ENCODE data around the gene LRRK2. TPM values are rescaled to one million over a fixed set of nuclear protein-coding genes. Genes with fewer than 3 reads are reported as not detected.

The LRRK2 gene
- total RNA-seq, 2 experiments from 2014 or later, result 0.21 TPM; not detected in 1

GRCh38 chr12:40312982-40313576 lies 88.3 kb downstream of the LRRK2 start:
- intact Hi-C loops (cut with micrococcal nuclease), result loop anchor here (1.0 to 10.0 kb wide), 3 partner anchors 160 to 548 kb away; no protein-coding TSS in a partner anchor
- H3K9me3 Mint-ChIP-seq, result no peaks in the 10 kb centered on the region
- no peaks in the 10 kb centered on the region for H3K27me3 Mint-ChIP-seq
- no peaks in the 10 kb centered on the region for H3K4me1 Mint-ChIP-seq (ENCODE audit: low read depth)
- DNase-seq, result no peak
- ChIA-PET POLR2A (no interaction called here), CTCF (interaction anchor here (0.6 to 1.1 kb wide), 3 partner anchors 40 to 162 kb away, joined by 3 read pairs; no protein-coding TSS in a partner anchor)
- H3K4me3 Mint-ChIP-seq, result no peak overlapping the region
- no peaks in the 10 kb centered on the region for H3K36me3 Mint-ChIP-seq
- H3K27ac Mint-ChIP-seq, result no peak overlapping the region

- intact Hi-C loops (cut with micrococcal nuclease), result loop anchor here (1.0 to 10.0 kb wide), 3 partner anchors 161 to 549 kb away; no protein-coding TSS in a partner anchor
- H3K27me3 Mint-ChIP-seq, result no peaks in the 10 kb centered on the region
- ChIA-PET CTCF (interaction anchor here (0.6 to 1.1 kb wide), 3 partner anchors 41 to 162 kb away, joined by 3 read pairs; no protein-coding TSS in a partner anchor), POLR2A (no interaction called here)
- H3K4me3 Mint-ChIP-seq, result no peak overlapping the region
- H3K27ac Mint-ChIP-seq, result no peak overlapping the region
- no peaks in the 10 kb centered on the region for H3K36me3 Mint-ChIP-seq
- no peak for DNase-seq
- no peaks in the 10 kb centered on the region for H3K9me3 Mint-ChIP-seq
- H3K4me1 Mint-ChIP-seq (ENCODE audit: low read depth), result no peaks in the 10 kb centered on the region
Observed at GRCh38 chr12:40313928-40314327, 89.1 kb downstream of the LRRK2 start.

GRCh38 chr12:40314927-40315326 lies 90.1 kb downstream of the LRRK2 start:
- Mint-ChIP-seq H3K9me3 (no peaks in the 10 kb centered on the region), H3K4me3 (no peak overlapping the region), H3K27me3 (no peaks in the 10 kb centered on the region), H3K4me1 (ENCODE audit: low read depth) (no peaks in the 10 kb centered on the region), H3K27ac (no peak overlapping the region), H3K36me3 (no peaks in the 10 kb centered on the region)
- DNase-seq, result no peak
- ChIA-PET CTCF (interaction anchor here (0.8 kb wide), 1 partner anchor 163 kb away, joined by 3 read pairs; no protein-coding TSS in a partner anchor), POLR2A (no interaction called here)
- intact Hi-C loops (cut with micrococcal nuclease), result loop anchor here (10.0 kb wide), 1 partner anchor 550 kb away; no protein-coding TSS in a partner anchor

- CTCF ChIA-PET, result no interaction called here
Observed at GRCh38 chr12:40315375-40315774, 90.6 kb downstream of the LRRK2 start.

GRCh38 chr12:40324261-40324660 lies 99.5 kb downstream of the LRRK2 start:
- H3K4me1 Mint-ChIP-seq (ENCODE audit: low read depth), result no peaks in the 10 kb centered on the region
- POLR2A ChIA-PET, result no interaction called here
- no peak for DNase-seq
- no peaks in the 10 kb centered on the region for H3K36me3 Mint-ChIP-seq
- H3K27me3 Mint-ChIP-seq, result no peaks in the 10 kb centered on the region
- intact Hi-C loops (cut with micrococcal nuclease), result no loop called here
- H3K4me3 Mint-ChIP-seq, result no peak overlapping the region
- H3K27ac Mint-ChIP-seq, result no peak overlapping the region
- CTCF ChIA-PET, result interaction anchor here (1.9 kb wide), 1 partner anchor 13 kb away, joined by 4 read pairs; no protein-coding TSS in a partner anchor
- H3K9me3 Mint-ChIP-seq, result no peaks in the 10 kb centered on the region

More at GRCh38 chr12:40315375-40315774, 90.6 kb downstream of the LRRK2 start:
- DNase-seq, result no peak
- Mint-ChIP-seq H3K4me1 (ENCODE audit: low read depth) (no peaks in the 10 kb centered on the region), H3K9me3 (no peaks in the 10 kb centered on the region), H3K27me3 (no peaks in the 10 kb centered on the region), H3K36me3 (no peaks in the 10 kb centered on the region), H3K27ac (no peak overlapping the region), H3K4me3 (no peak overlapping the region)
- intact Hi-C loops (cut with micrococcal nuclease), result loop anchor here (10.0 kb wide), 1 partner anchor 551 kb away; no protein-coding TSS in a partner anchor
- POLR2A ChIA-PET, result no interaction called here

GRCh38 chr12:40325349-40325960 lies 100.7 kb downstream of the LRRK2 start:
- intact Hi-C loops (cut with micrococcal nuclease), result no loop called here
- H3K4me1 Mint-ChIP-seq (ENCODE audit: low read depth), result no peaks in the 10 kb centered on the region

GRCh38 chr12:40327535-40327934 lies 102.7 kb downstream of the LRRK2 start:
- Mint-ChIP-seq H3K4me1 (ENCODE audit: low read depth) (no peaks in the 10 kb centered on the region), H3K9me3 (peaks cover 10% of the 10 kb centered on the region), H3K36me3 (no peaks in the 10 kb centered on the region), H3K27me3 (no peaks in the 10 kb centered on the region), H3K27ac (no peak overlapping the region), H3K4me3 (no peak overlapping the region)
- DNase-seq, result no peak
- ChIA-PET POLR2A (no interaction called here), CTCF (no interaction called here)
- intact Hi-C loops (cut with micrococcal nuclease), result no loop called here

More at GRCh38 chr12:40325349-40325960, 100.7 kb downstream of the LRRK2 start:
- ChIA-PET POLR2A (no interaction called here), CTCF (interaction anchor here (0.7 to 1.9 kb wide), 4 partner anchors 12 to 65 kb away, joined by 3 to 4 read pairs (median 3); no protein-coding TSS in a partner anchor)
- Mint-ChIP-seq H3K9me3 (peaks cover 6% of the 10 kb centered on the region), H3K27me3 (no peaks in the 10 kb centered on the region), H3K36me3 (no peaks in the 10 kb centered on the region), H3K27ac (no peak overlapping the region), H3K4me3 (no peak overlapping the region)
- DNase-seq, result no peak

- Mint-ChIP-seq H3K4me3 (no peak overlapping the region), H3K27ac (no peak overlapping the region), H3K27me3 (no peaks in the 10 kb centered on the region), H3K9me3 (peaks cover 10% of the 10 kb centered on the region), H3K4me1 (ENCODE audit: low read depth) (no peaks in the 10 kb centered on the region), H3K36me3 (no peaks in the 10 kb centered on the region)
- POLR2A ChIA-PET, result no interaction called here
- DNase-seq, result no peak
- CTCF ChIA-PET, result no interaction called here
- intact Hi-C loops (cut with micrococcal nuclease), result loop anchor here (10.0 kb wide), 1 partner anchor 595 kb away; no protein-coding TSS in a partner anchor
Observed at GRCh38 chr12:40330180-40330579, 105.4 kb downstream of the LRRK2 start.

GRCh38 chr12:40331886-40332285 lies 107.1 kb downstream of the LRRK2 start:
- Mint-ChIP-seq H3K4me3 (no peak overlapping the region), H3K9me3 (peaks cover 10% of the 10 kb centered on the region), H3K36me3 (no peaks in the 10 kb centered on the region), H3K27me3 (no peaks in the 10 kb centered on the region), H3K27ac (no peak overlapping the region), H3K4me1 (ENCODE audit: low read depth) (no peaks in the 10 kb centered on the region)
- intact Hi-C loops (cut with micrococcal nuclease), result loop anchor here (10.0 kb wide), 1 partner anchor 593 kb away; no protein-coding TSS in a partner anchor
- ChIA-PET CTCF (no interaction called here), POLR2A (no interaction called here)
- DNase-seq, result no peak

GRCh38 chr12:40335991-40336390 lies 111.2 kb downstream of the LRRK2 start:
- peaks cover 1% of the 10 kb centered on the region for H3K9me3 Mint-ChIP-seq
- DNase-seq, result no peak
- H3K27me3 Mint-ChIP-seq, result no peaks in the 10 kb centered on the region
- POLR2A ChIA-PET, result no interaction called here
- CTCF ChIA-PET, result no interaction called here
- H3K27ac Mint-ChIP-seq, result no peak overlapping the region
- intact Hi-C loops (cut with micrococcal nuclease), result loop anchor here (10.0 kb wide), 1 partner anchor 589 kb away; no protein-coding TSS in a partner anchor
- H3K4me1 Mint-ChIP-seq (ENCODE audit: low read depth), result no peaks in the 10 kb centered on the region
- H3K4me3 Mint-ChIP-seq, result no peak overlapping the region
- H3K36me3 Mint-ChIP-seq, result no peaks in the 10 kb centered on the region

GRCh38 chr12:40336573-40337199 lies 111.9 kb downstream of the LRRK2 start:
- ChIA-PET POLR2A (no interaction called here), CTCF (interaction anchor here (1.2 to 1.4 kb wide), 2 partner anchors 11 to 584 kb away, joined by 4 read pairs; no protein-coding TSS in a partner anchor)
- DNase-seq, result no peak
- Mint-ChIP-seq H3K4me3 (no peak overlapping the region), H3K4me1 (ENCODE audit: low read depth) (no peaks in the 10 kb centered on the region), H3K27me3 (no peaks in the 10 kb centered on the region), H3K9me3 (no peaks in the 10 kb centered on the region), H3K36me3 (no peaks in the 10 kb centered on the region), H3K27ac (no peak overlapping the region)
- intact Hi-C loops (cut with micrococcal nuclease), result loop anchor here (10.0 kb wide), 1 partner anchor 588 kb away; no protein-coding TSS in a partner anchor

GRCh38 chr12:40338071-40338470 lies 113.3 kb downstream of the LRRK2 start:
- no peaks in the 10 kb centered on the region for H3K36me3 Mint-ChIP-seq
- POLR2A ChIA-PET, result no interaction called here
- H3K9me3 Mint-ChIP-seq, result no peaks in the 10 kb centered on the region
- DNase-seq, result no peak
- H3K4me3 Mint-ChIP-seq, result no peak overlapping the region
- H3K27me3 Mint-ChIP-seq, result no peaks in the 10 kb centered on the region
- no peak overlapping the region for H3K27ac Mint-ChIP-seq
- CTCF ChIA-PET, result interaction anchor here (1.1 kb wide), 1 partner anchor 13 kb away, joined by 3 read pairs; no protein-coding TSS in a partner anchor
- H3K4me1 Mint-ChIP-seq (ENCODE audit: low read depth), result no peaks in the 10 kb centered on the region
- intact Hi-C loops (cut with micrococcal nuclease), result loop anchor here (10.0 kb wide), 1 partner anchor 587 kb away; no protein-coding TSS in a partner anchor

Measured in activated CD4-positive, alpha-beta memory T cell treated with anti-CD3 and anti-CD28 coated beads for 36 hours (primary cell).